Activated CD8-positive, alpha-beta memory T cell treated with anti-CD3 and anti-CD28 coated beads for 36 hours (primary cell): ENCODE data around the gene DUOX1. TPM values are rescaled to one million over a fixed set of nuclear protein-coding genes. Genes with fewer than 3 reads are reported as not detected.

Experiments used
- CTCF ChIA-PET: fragments of 350-600 bp; sonication (Branson Sonifier 250); formaldehyde crosslinking; loops from one replicate; lab custom pipeline; 2021; ENCODE audit warnings: antibody characterized with exemption; lab: Charles Lee
- POLR2A ChIA-PET: fragments of 350-600 bp; sonication (Branson Sonifier 250); formaldehyde crosslinking; loops from one replicate; lab custom pipeline; 2021; ENCODE audit warnings: antibody characterized with exemption; lab: Charles Lee
- total RNA-seq, 2 experiments: library from RNA; stranded (reverse); gene quantifications; one replicate each; pipeline ENCODE4 v1.2.3, GENCODE V29; 2021

Gene DUOX1
- total RNA-seq, 2 experiments from 2014 or later = 0.19 TPM

- CTCF ChIA-PET = interaction anchor here (0.6 to 1.7 kb wide), 26 partner anchors 9 to 533 kb away, joined by 3 to 16 read pairs (median 4); partner anchors contain the start of gene SHF
- POLR2A ChIA-PET = no interaction called here
Observed at GRCh38 chr15:45118131-45118588, 11.6 kb upstream of the DUOX1 start.

GRCh38 chr15:45118996-45119395 is 10.8 kb upstream of the DUOX1 start:
- CTCF ChIA-PET = interaction anchor here (0.8 to 1.7 kb wide), 5 partner anchors 8 to 40 kb away, joined by 3 to 16 read pairs (median 13); no protein-coding TSS in a partner anchor
- POLR2A ChIA-PET = no interaction called here

- CTCF ChIA-PET = interaction anchor here (1.1 to 1.6 kb wide), 2 partner anchors 12 to 43 kb away, joined by 3 to 4 read pairs; no protein-coding TSS in a partner anchor
- POLR2A ChIA-PET = no interaction called here
Observed at GRCh38 chr15:45120081-45120972, 9.5 kb upstream of the DUOX1 start.

GRCh38 chr15:45121020-45121419 is 8.8 kb upstream of the DUOX1 start:
- CTCF ChIA-PET = interaction anchor here (1.1 to 1.6 kb wide), 2 partner anchors 12 to 42 kb away, joined by 3 to 4 read pairs; no protein-coding TSS in a partner anchor
- POLR2A ChIA-PET = no interaction called here

- POLR2A ChIA-PET = interaction anchor here (0.6 kb wide), 1 partner anchor 16 kb away, joined by 3 read pairs; no protein-coding TSS in a partner anchor
- CTCF ChIA-PET = interaction anchor here (1.1 to 1.6 kb wide), 2 partner anchors 11 to 41 kb away, joined by 3 to 4 read pairs; no protein-coding TSS in a partner anchor
Observed at GRCh38 chr15:45121706-45122417, 7.9 kb upstream of the DUOX1 start.

- POLR2A ChIA-PET = no interaction called here
- CTCF ChIA-PET = no interaction called here
Observed at GRCh38 chr15:45122719-45123118, 7.1 kb upstream of the DUOX1 start.

GRCh38 chr15:45123397-45123796 is 6.4 kb upstream of the DUOX1 start:
- POLR2A ChIA-PET = no interaction called here
- CTCF ChIA-PET = no interaction called here

GRCh38 chr15:45126535-45127158 is 3.1 kb upstream of the DUOX1 start:
- ChIA-PET CTCF (interaction anchor here (0.6 to 1.9 kb wide), 4 partner anchors 9 to 303 kb away, joined by 3 to 13 read pairs (median 3); no protein-coding TSS in a partner anchor), POLR2A (interaction anchor here (0.5 to 0.9 kb wide), 2 partner anchors 187 to 308 kb away, joined by 3 to 6 read pairs; no protein-coding TSS in a partner anchor)

GRCh38 chr15:45128971-45129639 is 689 bp upstream of the DUOX1 start:
- ChIA-PET POLR2A (no interaction called here), CTCF (no interaction called here)

- POLR2A ChIA-PET = no interaction called here
- CTCF ChIA-PET = interaction anchor here (0.6 to 1.3 kb wide), 2 partner anchors 32 to 380 kb away, joined by 3 read pairs; no protein-coding TSS in a partner anchor
Observed at GRCh38 chr15:45130291-45131000, 652 bp downstream of the DUOX1 start.

- CTCF ChIA-PET = interaction anchor here (0.6 to 1.3 kb wide), 2 partner anchors 31 to 381 kb away, joined by 3 read pairs; no protein-coding TSS in a partner anchor
- POLR2A ChIA-PET = no interaction called here
Observed at GRCh38 chr15:45131510-45131909, 1.7 kb downstream of the DUOX1 start.

GRCh38 chr15:45132844-45133560 is 3.2 kb downstream of the DUOX1 start:
- CTCF ChIA-PET = interaction anchor here (1.0 to 3.4 kb wide), 3 partner anchors 12 to 17 kb away, joined by 3 to 16 read pairs (median 4); no protein-coding TSS in a partner anchor
- POLR2A ChIA-PET = no interaction called here

GRCh38 chr15:45133561-45133920 is 3.7 kb downstream of the DUOX1 start:
- ChIA-PET CTCF (interaction anchor here (1.1 to 3.4 kb wide), 2 partner anchors 15 to 17 kb away, joined by 3 to 16 read pairs; no protein-coding TSS in a partner anchor), POLR2A (no interaction called here)

- CTCF ChIA-PET = interaction anchor here (1.1 to 3.4 kb wide), 2 partner anchors 16 to 18 kb away, joined by 3 to 16 read pairs; no protein-coding TSS in a partner anchor
- POLR2A ChIA-PET = no interaction called here
Observed at GRCh38 chr15:45134046-45134445, 4.3 kb downstream of the DUOX1 start.

- CTCF ChIA-PET = interaction anchor here (3.4 kb wide), 1 partner anchor 17 kb away, joined by 16 read pairs; no protein-coding TSS in a partner anchor
- POLR2A ChIA-PET = no interaction called here
Observed at GRCh38 chr15:45134682-45135604, 5.1 kb downstream of the DUOX1 start.
